WTC11 (cell line): ENCODE data around the gene FEM1C. TPM values are rescaled to one million over a fixed set of nuclear protein-coding genes. Genes with fewer than 3 reads are reported as not detected.

Experiments used
- ATAC-seq: fragments of 200-7000 bp; cut with Tn5 transposase; 2 replicates; pipeline ENCODE4 v1.10.0; 2021; ENCODE audit warnings: mild to moderate bottlenecking, moderate library complexity
- CTCF ChIA-PET: fragments of 300-600 bp; sonication (Branson Sonifier 250); formaldehyde crosslinking; loops from one replicate; lab custom pipeline; 2021; ENCODE audit warnings: antibody characterized with exemption; lab: Charles Lee
- POLR2A ChIA-PET: fragments of 350-600 bp; sonication (Branson Sonifier 250); formaldehyde crosslinking; loops from one replicate; lab custom pipeline; 2021; ENCODE audit warnings: antibody characterized with exemption; lab: Charles Lee
- DNase-seq: peaks from one replicate; pipeline ENCODE4 v3.0.0; 2021; ENCODE audit warnings: low spot score
- H3K27ac Mint-ChIP-seq: 2 replicates; pipeline ENCODE4 v1.8.0; 2021; ENCODE audit warnings: mixed read lengths
- H3K27me3 Mint-ChIP-seq: 2 replicates; pipeline ENCODE4 v1.8.0; 2021; ENCODE audit warnings: low read depth, mild to moderate bottlenecking, moderate library complexity, mixed read lengths
- H3K36me3 Mint-ChIP-seq: 2 replicates; pipeline ENCODE4 v1.8.0; 2021; ENCODE audit warnings: mixed read lengths
- H3K4me1 Mint-ChIP-seq: 2 replicates; pipeline ENCODE4 v1.8.0; 2022; ENCODE audit warnings: mixed read lengths
- H3K4me3 Mint-ChIP-seq: 2 replicates; pipeline ENCODE4 v1.8.0; 2021; ENCODE audit warnings: mild to moderate bottlenecking, moderate library complexity, mixed read lengths
- H3K9me3 Mint-ChIP-seq: 2 replicates; pipeline ENCODE4 v1.8.0; 2021; ENCODE audit warnings: mixed read lengths
- ARID4B ChIP-seq: sonication (generic); formaldehyde crosslinking; IDR thresholded peaks from 2 replicates; pipeline ENCODE4 v1.8.0; 2023; ENCODE audit warnings: missing genetic modification reagents, mild to moderate bottlenecking, borderline replicate concordance
- EMX1 ChIP-seq: fragments of 250-450 bp; sonication (Bioruptor Pico); IDR thresholded peaks from 2 replicates; pipeline ENCODE4 v1.8.0; 2021; ENCODE audit warnings: mild to moderate bottlenecking
- ESRRA ChIP-seq: sonication (generic); formaldehyde crosslinking; IDR thresholded peaks from 2 replicates; pipeline ENCODE4 v1.8.1; 2022; ENCODE audit warnings: mild to moderate bottlenecking, missing genetic modification reagents, borderline replicate concordance
- FOXP1 ChIP-seq: sonication (generic); formaldehyde crosslinking; IDR thresholded peaks from 2 replicates; pipeline ENCODE4 v1.8.0; 2022; ENCODE audit warnings: missing genetic modification reagents, mild to moderate bottlenecking, moderate library complexity, borderline replicate concordance
- GRHL2 ChIP-seq: fragments of 250-450 bp; sonication (Bioruptor Pico); IDR thresholded peaks from 2 replicates; pipeline ENCODE4 v1.8.0; 2022; ENCODE audit warnings: mild to moderate bottlenecking, moderate library complexity; ENCODE audit not compliant: insufficient replicate concordance, severe bottlenecking
- MXD4 ChIP-seq: fragments of 250-450 bp; sonication (Bioruptor Pico); IDR thresholded peaks from 2 replicates; pipeline ENCODE4 v1.8.0; 2021; ENCODE audit warnings: mild to moderate bottlenecking, moderate library complexity, borderline replicate concordance
- NR1H2 ChIP-seq: sonication (generic); formaldehyde crosslinking; IDR thresholded peaks from 2 replicates; pipeline ENCODE4 v1.9.0; 2021; ENCODE audit warnings: mild to moderate bottlenecking, moderate library complexity, missing genetic modification reagents
- NR2C2 ChIP-seq: sonication (generic); formaldehyde crosslinking; IDR thresholded peaks from 2 replicates; pipeline ENCODE4 v1.8.0; 2022; ENCODE audit warnings: mild to moderate bottlenecking, missing genetic modification reagents
- NR3C1 ChIP-seq: sonication (generic); formaldehyde crosslinking; conservative IDR thresholded peaks from 2 replicates; pipeline ENCODE4 v1.8.1; 2023; ENCODE audit warnings: low read depth, mild to moderate bottlenecking, missing genetic modification reagents
- PRRX2 ChIP-seq: fragments of 250-450 bp; sonication (Bioruptor Pico); IDR thresholded peaks from 2 replicates; pipeline ENCODE4 v1.8.0; 2021; ENCODE audit warnings: mild to moderate bottlenecking
- TEAD4 ChIP-seq: sonication (generic); formaldehyde crosslinking; IDR thresholded peaks from 2 replicates; pipeline ENCODE4 v1.8.0; 2022; ENCODE audit warnings: mild to moderate bottlenecking, missing genetic modification reagents
- USF2 ChIP-seq: sonication (generic); formaldehyde crosslinking; IDR thresholded peaks from 2 replicates; pipeline ENCODE4 v1.8.1; 2023; ENCODE audit warnings: mild to moderate bottlenecking, missing genetic modification reagents, moderate library complexity
- ZBTB43 ChIP-seq: sonication (generic); formaldehyde crosslinking; IDR thresholded peaks from 2 replicates; pipeline ENCODE4 v1.8.1; 2023; ENCODE audit warnings: mild to moderate bottlenecking, missing genetic modification reagents
- ZNF219 ChIP-seq: sonication (generic); formaldehyde crosslinking; IDR thresholded peaks from 2 replicates; pipeline ENCODE4 v1.8.0; 2023; ENCODE audit warnings: missing genetic modification reagents, mild to moderate bottlenecking, borderline replicate concordance
- total RNA-seq: library from RNA; stranded (reverse); gene quantifications from 3 replicates; pipeline ENCODE4 v1.2.3, GENCODE V29; 2021
- TF ChIP-seq, protein P1 (sequence below): sonication (generic); formaldehyde crosslinking; conservative IDR thresholded peaks from 2 replicates; pipeline ENCODE4 v1.8.1; 2023; ENCODE audit warnings: mild to moderate bottlenecking, low read depth, missing genetic modification reagents, moderate library complexity

The FEM1C gene
- total RNA-seq, 1 experiment from 2014 or later: 13.6 TPM

GRCh38 chr5:115571441-115571878 is 26.9 kb upstream of the FEM1C start (continued):
- TF ChIP-seq USF2 (CRISPR knock-in tag) (no peak), NR1H2 (CRISPR knock-in tag) (no peak), NR2C2 (no peak)
- TF ChIP-seq, protein P1, sequence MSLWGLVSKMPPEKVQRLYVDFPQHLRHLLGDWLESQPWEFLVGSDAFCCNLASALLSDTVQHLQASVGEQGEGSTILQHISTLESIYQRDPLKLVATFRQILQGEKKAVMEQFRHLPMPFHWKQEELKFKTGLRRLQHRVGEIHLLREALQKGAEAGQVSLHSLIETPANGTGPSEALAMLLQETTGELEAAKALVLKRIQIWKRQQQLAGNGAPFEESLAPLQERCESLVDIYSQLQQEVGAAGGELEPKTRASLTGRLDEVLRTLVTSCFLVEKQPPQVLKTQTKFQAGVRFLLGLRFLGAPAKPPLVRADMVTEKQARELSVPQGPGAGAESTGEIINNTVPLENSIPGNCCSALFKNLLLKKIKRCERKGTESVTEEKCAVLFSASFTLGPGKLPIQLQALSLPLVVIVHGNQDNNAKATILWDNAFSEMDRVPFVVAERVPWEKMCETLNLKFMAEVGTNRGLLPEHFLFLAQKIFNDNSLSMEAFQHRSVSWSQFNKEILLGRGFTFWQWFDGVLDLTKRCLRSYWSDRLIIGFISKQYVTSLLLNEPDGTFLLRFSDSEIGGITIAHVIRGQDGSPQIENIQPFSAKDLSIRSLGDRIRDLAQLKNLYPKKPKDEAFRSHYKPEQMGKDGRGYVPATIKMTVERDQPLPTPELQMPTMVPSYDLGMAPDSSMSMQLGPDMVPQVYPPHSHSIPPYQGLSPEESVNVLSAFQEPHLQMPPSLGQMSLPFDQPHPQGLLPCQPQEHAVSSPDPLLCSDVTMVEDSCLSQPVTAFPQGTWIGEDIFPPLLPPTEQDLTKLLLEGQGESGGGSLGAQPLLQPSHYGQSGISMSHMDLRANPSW (CRISPR knock-in tag): no peak

- H3K27ac Mint-ChIP-seq: no peak overlapping the region
- no peaks in the 10 kb centered on the region for H3K27me3 Mint-ChIP-seq
- DNase-seq (no peak), ATAC-seq (no peak)
- no peaks in the 10 kb centered on the region for H3K36me3 Mint-ChIP-seq
- POLR2A ChIA-PET: no interaction called here
- CTCF ChIA-PET: no interaction called here
- TF ChIP-seq PRRX2 (CRISPR knock-in tag): no peak
- no peak for TF ChIP-seq ZBTB43 (CRISPR knock-in tag)
- no peak for TF ChIP-seq USF2 (CRISPR knock-in tag)
- TF ChIP-seq MXD4 (CRISPR knock-in tag): no peak
- TF ChIP-seq, protein P1 (CRISPR knock-in tag): no peak
- TF ChIP-seq TEAD4 (CRISPR knock-in tag): no peak
- H3K4me1 Mint-ChIP-seq: peaks cover 10% of the 10 kb centered on the region
- no peak overlapping the region for H3K4me3 Mint-ChIP-seq
- H3K9me3 Mint-ChIP-seq: peaks cover 7% of the 10 kb centered on the region; the same call in 1 of the 2 replicates
Observed at GRCh38 chr5:115568668-115569067, 24.1 kb upstream of the FEM1C start.

GRCh38 chr5:115565233-115565632 is 20.7 kb upstream of the FEM1C start:
- Mint-ChIP-seq H3K36me3 (no peaks in the 10 kb centered on the region), H3K27ac (no peak overlapping the region), H3K4me1 (no peaks in the 10 kb centered on the region), H3K4me3 (no peak overlapping the region), H3K9me3 (peaks cover 12% of the 10 kb centered on the region; the same call in 1 of the 2 replicates), H3K27me3 (no peaks in the 10 kb centered on the region)
- ChIA-PET CTCF (interaction anchor here (2.0 kb wide), 1 partner anchor 9 kb away, joined by 11 read pairs; no protein-coding TSS in a partner anchor), POLR2A (no interaction called here)
- no peak for DNase-seq
- TF ChIP-seq ZNF219 (CRISPR knock-in tag): no peak
- TF ChIP-seq GRHL2 (CRISPR knock-in tag): no peak
- no peak for TF ChIP-seq FOXP1 (CRISPR knock-in tag)
- TF ChIP-seq ESRRA: no peak
- TF ChIP-seq NR3C1 (CRISPR knock-in tag): no peak
- TF ChIP-seq EMX1 (CRISPR knock-in tag): no peak
- TF ChIP-seq ARID4B: no peak
- ATAC-seq: no peak
